Right forelimb (tissue), 1 donor: ENCODE data around the gene SLC35F4.

Experiments used
- DNase-seq: peaks from one replicate; pipeline ENCODE4 v3.0.0-alpha.2; 2018

The SLC35F4 gene

DNA sequence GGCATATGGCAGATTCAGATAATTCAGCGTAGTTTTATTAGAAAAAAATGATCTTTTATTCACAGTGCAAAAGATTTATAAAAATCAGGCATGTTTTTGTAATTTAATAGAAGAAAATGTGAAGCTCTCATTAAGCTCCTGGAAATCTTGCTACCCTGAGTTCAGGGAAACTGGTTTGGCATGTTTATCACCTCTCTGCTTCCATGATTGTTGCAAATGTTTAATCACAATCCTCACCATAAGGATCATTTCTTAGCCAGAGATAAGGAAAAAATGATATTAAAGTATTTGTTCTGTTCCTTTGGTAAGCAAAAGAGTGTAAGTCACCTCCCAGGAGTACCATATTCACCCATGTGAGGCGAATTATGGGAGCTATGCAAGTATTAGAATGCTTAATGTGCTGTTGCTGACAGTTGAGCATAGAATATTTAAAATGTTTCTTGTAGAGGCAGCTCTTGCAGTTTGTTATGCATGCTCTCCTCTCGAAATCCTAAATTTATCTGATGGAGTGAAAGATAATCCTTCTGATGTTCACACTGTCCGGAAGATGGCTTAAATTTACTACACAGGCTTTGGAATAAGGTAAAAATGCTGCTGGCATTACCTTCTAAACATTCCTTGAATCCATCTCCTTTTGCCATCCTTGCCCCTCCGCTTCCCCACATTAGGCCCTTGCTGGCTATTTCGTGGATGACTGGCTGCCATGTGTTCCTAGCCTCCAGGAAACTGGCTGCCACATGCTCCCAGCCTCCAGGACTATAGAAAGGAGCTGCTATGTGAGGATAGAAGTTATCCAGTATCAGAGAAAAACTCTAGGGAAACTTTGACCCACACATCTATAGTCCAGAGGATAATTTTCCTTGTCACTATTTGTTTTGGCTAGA lies 256.5 kb downstream of the SLC35F4 start:
- DNase-seq: no peak

DNA sequence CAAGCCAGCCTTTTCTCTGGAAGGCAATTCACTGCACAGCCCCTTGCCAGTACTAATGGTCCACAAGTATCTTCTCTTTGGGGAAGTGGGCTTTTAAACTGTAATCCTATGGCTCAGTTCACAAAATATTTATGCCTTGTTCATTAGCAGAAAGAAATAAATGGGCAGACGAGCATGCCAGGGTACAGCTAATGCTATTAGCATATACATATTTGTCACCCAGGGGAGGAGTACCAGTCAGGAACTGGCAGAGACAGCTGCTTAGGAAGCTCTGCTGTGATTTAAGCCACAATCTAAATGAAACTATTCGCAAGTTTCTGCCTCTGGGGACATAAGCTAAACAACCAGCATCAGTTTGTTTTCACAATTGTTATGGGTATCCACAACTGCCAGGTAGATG lies 258.8 kb downstream of the SLC35F4 start:
- DNase-seq: no peak

DNA sequence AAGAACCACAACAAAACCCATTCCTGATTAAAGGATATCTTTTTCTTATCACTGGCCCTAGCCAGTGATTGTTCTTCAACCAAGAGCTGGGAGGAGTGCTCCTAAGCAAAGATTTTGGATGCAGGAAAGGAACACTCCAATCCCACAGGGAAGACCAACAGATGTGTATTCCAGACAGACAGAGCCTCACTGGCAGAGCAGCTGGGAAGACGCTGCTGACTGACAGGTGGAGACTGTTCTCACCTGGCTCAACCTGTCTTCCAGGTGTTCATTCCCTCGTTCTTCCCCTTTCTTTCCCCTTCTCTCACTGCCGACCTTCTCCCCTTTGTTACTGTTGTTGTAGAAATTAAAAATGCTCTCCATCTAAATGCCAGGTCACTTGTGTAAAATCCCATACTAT lies 282.5 kb downstream of the SLC35F4 start:
- no peak for DNase-seq

GRCh38 chr14:57582746-57583145 lies 283.1 kb downstream of the SLC35F4 start:
- no peak for DNase-seq

GRCh38 chr14:57578801-57579200 lies 287.1 kb downstream of the SLC35F4 start:
- DNase-seq: no peak

DNA sequence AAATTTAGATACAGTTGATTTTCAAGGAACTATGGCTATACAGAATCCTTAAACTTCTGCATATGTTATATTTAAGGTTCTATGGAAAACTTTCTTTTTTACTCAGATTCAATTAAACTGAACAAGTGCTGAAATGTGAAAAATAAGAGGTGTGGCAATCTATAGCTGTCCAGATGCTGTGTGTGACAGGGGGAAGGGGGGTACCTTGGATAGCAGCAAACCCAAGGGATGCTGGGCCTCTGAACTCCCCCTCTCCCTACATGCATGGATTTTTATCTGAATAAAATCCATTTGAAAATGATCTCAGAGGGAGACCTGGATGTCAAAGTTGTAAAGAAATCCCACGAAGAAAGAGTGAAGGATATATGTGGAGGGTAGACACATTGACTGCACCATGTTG lies 289.4 kb downstream of the SLC35F4 start:
- DNase-seq: no peak

- DNase-seq: no peak
These were observed 290.4 kb downstream of the SLC35F4 start for GRCh38 chr14:57575482-57575881.

DNA sequence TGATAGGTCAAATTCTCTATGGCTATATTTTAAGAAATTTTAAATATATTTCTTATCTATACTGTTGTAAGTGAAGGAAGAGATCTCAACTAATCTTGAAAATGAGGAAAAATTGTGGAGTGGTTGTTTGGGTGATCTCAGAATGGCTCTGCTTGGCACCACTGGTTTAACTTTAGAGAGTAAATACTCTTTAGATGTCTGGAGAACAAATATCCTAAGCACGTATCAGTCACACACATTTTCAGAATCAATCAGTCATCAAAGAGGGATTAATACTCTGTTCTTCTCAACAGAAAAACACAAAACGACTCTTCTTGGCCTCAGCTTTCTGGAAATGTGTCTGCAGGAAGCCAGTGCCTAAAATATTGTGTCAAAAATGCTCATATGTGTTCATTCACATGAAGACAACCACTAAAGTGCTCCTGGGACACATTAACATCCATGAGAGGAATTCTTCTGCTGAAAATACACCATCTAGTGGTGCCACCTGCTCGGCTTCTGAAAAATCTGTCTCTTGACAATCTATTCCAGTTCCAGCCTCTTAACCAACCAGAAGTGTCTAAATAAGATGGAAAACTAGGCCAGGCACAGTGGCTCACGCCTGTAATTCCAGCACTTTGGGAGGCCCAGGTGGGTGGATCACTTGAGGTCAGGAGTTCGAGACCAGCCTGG lies 291.1 kb downstream of the SLC35F4 start:
- DNase-seq: no peak

DNA sequence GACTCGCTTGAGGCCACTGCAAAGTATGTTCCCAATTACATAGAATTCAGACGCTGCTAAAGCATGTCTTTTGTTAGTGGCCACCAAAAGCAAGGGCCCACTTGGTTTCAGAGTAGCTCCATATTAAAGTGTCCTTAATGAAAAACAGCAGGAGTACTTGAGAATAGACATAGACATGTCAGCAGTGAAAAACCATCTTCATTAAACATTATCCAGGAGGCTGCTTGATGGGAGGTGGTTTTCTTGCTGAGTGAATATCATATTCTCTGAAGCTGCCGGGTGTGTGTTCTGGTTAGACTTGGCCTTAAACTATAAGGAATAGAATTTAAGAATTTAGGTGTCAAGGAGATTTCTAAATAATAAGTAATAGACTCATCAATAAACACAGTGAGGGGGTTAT lies 292.7 kb downstream of the SLC35F4 start:
- DNase-seq: no peak

- DNase-seq: no peak
These were observed 297.3 kb downstream of the SLC35F4 start for GRCh38 chr14:57568554-57568953.

GRCh38 chr14:57567220-57567619 lies 298.7 kb downstream of the SLC35F4 start:
- DNase-seq: no peak

GRCh38 chr14:57560681-57561080 lies 305.2 kb downstream of the SLC35F4 start:
- DNase-seq: no peak

GRCh38 chr14:57559576-57559975 lies 306.3 kb downstream of the SLC35F4 start:
- DNase-seq: no peak

GRCh38 chr14:57549765-57550420 lies 316.0 kb downstream of the SLC35F4 start:
- no peak for DNase-seq

DNA sequence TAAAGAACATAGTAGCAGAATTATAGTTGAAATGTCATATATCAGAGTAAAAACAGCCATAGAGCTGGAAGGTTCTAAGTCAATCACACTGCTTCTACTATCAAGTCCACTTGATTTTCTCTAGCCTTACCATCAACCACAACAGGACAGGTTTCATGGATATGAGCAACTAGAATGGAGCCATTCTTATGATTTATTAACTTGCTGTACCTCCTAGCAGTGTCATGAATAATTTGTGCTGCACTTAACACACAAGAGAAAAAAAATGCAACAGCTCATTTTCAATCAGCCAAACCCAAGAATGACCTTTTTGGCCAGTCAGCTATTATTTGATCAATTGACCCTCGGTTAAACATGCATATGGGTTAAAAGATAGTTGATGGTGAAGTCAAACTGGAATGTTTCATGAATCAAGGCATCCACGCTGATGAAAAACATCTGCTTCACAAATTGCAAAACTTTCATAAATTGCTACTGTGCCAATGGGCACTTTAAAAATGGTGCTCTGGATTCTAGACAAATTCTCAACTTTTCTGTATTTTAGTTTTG lies 316.8 kb downstream of the SLC35F4 start:
- no peak for DNase-seq

GRCh38 chr14:57547131-57547530 lies 318.8 kb downstream of the SLC35F4 start:
- no peak for DNase-seq

DNA sequence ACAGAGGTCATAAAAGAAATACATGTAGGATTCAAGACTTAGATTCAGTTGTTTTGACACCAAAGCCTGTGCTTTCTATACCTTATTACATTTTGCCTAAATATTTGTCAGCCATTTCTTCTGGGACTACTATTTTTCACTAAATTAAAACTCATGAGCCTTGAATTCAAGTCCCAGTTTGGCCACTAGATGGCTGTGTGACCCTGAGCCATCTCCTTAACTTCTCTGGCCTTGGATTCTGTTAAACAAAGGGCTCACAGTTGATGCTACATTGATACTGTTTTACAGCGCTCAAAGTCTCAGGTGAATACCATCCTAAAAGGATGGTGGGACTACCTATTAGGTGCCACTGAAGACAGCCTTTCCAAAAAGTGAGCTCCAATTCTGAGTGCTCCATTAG lies 332.7 kb downstream of the SLC35F4 start:
- DNase-seq: no peak

- no peak for DNase-seq
These were observed 335.3 kb downstream of the SLC35F4 start for GRCh38 chr14:57530571-57530970.

DNA sequence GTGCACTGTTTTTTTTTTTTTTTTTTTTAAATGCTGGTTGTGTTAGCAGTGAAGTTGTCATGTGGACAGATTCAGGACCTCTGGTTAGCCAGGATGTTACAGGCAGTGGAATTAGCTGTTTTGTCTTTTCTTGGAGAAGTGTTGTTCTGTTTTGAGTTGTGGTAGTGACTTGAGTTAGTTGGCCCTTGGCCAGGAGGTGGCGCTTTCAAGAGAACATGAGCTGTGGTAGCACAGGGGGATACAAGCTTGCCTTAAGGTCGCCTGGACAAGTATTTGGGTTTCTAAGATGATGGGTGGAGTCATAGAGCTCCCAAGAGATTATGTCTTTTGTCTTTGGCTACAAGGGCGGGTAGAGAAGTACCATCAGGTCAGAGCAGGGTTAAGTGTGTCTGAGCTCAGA lies 338.9 kb downstream of the SLC35F4 start:
- no peak for DNase-seq

DNA sequence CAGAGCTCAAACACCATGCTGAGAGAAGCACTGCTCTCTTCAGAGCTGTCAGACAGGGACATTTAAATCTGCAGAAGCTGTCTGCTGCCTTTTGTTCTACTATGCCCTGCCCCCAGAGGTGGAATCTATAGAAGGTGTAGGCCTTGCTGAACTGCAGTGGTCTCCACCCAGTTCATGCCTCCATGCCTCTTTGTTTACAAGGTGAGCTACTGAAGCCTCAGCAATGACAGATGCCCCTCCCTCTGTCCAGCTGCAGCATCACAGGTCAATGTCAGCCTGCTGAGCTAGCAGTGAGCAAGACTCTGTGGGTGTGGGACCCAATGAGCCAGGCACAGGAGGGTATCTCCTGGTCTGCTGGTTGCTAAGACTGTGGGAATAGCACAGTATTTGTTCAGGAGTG lies 346.8 kb downstream of the SLC35F4 start:
- no peak for DNase-seq
